Left lung (tissue), 10 donors: Measurements from ENCODE around the gene ASAH2B. TPM values are rescaled to one million over a fixed set of nuclear protein-coding genes. Genes with fewer than 3 reads are reported as not detected.
A peak's percentile ranks its signal among the peaks of the same experiment; 100 is the strongest.

ENCODE experiments used
- ATAC-seq: fragments of 200-7000 bp; cut with Tn5 transposase; one replicate; pipeline ENCODE4 v1.9.1; 2020; ENCODE audit warnings: moderate library complexity
- DNase-seq, 4 donors: peaks; one replicate each; pipeline ENCODE4 v3.0.0-alpha.2; 2013 to 2020
- H3K27ac ChIP-seq, 2 donors: fragments of 200-600 bp; sonication (generic) in 1 of 2; one replicate each; pipeline versions ENCODE4 v1.5.0 to v1.8.0; 2020 to 2021
- H3K27me3 ChIP-seq, 2 donors: fragments of 200-600 bp; sonication (generic) in 1 of 2; one replicate each; pipeline versions ENCODE4 v1.5.0 to v1.8.0; 2020 to 2021
- H3K36me3 ChIP-seq, 2 donors: fragments of 200-600 bp; sonication (generic) in 1 of 2; one replicate each; pipeline versions ENCODE4 v1.5.0 to v1.8.0; 2020 to 2021
- H3K4me1 ChIP-seq, 2 donors: fragments of 200-600 bp; one replicate each; pipeline ENCODE4 v1.8.0; 2021
- H3K4me3 ChIP-seq, 2 donors: fragments of 200-600 bp; sonication (generic) in 1 of 2; one replicate each; pipeline versions ENCODE4 v1.5.0 to v1.8.0; 2020 to 2021; ENCODE audit warnings: mild to moderate bottlenecking in 1 of 2
- H3K9me3 ChIP-seq, 2 donors: fragments of 200-600 bp; sonication (generic) in 1 of 2; one replicate each; pipeline versions ENCODE4 v1.5.0 to v1.8.0; 2020 to 2021
- CTCF ChIP-seq, 2 donors: fragments of 200-600 bp; sonication (generic) in 1 of 2; IDR thresholded peaks; one replicate each; pipeline versions ENCODE4 v1.5.0 to v1.8.0; 2021; ENCODE audit warnings: antibody characterized with exemption in 2 of 2
- intact Hi-C, 2 donors: fragments of 100-400 bp; cut with DNase I; formaldehyde crosslinking; loops; one replicate each; pipeline versions ENCODE4 v1.11.2 to v1.14.2; 2022
- polyA plus RNA-seq, 6 donors: library from polyadenylated mRNA; unstranded; fragments of 120-200 nt; gene quantifications; one replicate each; pipeline ENCODE4 v1.2.1, GENCODE V29; 2013; ENCODE audit not compliant: insufficient read length in 6 of 6
- total RNA-seq, 2 donors: library from RNA; stranded (reverse); fragmentation: NEBNext Ultra II Directional; extraction: Animal tissue kit (Norgen Biotek cat#: 25700); gene quantifications; one replicate each; pipeline ENCODE4 v1.2.1, GENCODE V29; 2021
- donor health status: DM: no; HTN: yes; CAD: no.
- donor health status: DM: no; HTN: no; CAD: no.

ASAH2B gene
- total and polyA plus RNA-seq, 8 donors: 4.0 to 12.7 (median 10.3) TPM

GRCh38 chr10:50799595-50799994 lies 59.9 kb downstream of the ASAH2B start:
- H3K36me3 ChIP-seq: no peaks in the 10 kb centered on the region
- no peaks in the 10 kb centered on the region for H3K9me3 ChIP-seq
- no peak for DNase-seq
- no peak for ATAC-seq
- intact Hi-C loops: no loop called here
- no peak overlapping the region for H3K27ac ChIP-seq
- H3K4me3 ChIP-seq: no peak overlapping the region
- no peaks in the 10 kb centered on the region for H3K4me1 ChIP-seq
- no peak for TF ChIP-seq CTCF (IDR thresholded peaks at IDR 0.05)
- no peaks in the 10 kb centered on the region for H3K27me3 ChIP-seq

DNA sequence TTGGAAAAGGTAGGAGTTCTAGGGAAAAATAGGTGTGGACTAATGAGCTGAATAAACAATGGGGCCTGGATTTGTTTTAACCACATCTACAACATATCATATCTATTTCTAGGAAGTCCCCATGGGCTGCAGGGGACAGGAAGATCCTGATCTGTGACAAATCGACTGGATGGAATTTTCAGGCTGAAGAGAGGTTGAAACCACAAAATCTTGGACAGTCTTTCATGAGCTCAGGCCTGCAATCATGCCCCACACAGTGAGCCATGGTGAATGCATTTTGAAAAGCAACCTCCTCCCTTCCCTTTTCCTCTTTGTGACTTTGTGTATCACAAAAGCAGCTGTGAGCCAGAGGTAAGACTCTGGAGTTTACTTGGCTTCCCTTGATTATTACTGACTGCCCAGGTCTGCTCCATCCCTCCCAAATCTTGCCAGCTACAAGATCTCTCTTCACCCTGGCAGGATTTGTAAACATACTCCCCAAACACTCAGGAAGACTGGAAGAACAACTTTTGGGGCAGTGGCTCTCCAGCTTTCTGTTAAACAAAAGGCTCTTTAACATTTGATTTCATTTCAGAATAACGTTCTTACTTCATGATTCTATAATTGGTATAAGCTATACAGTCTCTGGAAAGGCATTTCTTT lies 66.4 kb downstream of the ASAH2B start:
- TF ChIP-seq CTCF (IDR thresholded peaks at IDR 0.05): no peak
- ATAC-seq: peak; percentile 93

DNA sequence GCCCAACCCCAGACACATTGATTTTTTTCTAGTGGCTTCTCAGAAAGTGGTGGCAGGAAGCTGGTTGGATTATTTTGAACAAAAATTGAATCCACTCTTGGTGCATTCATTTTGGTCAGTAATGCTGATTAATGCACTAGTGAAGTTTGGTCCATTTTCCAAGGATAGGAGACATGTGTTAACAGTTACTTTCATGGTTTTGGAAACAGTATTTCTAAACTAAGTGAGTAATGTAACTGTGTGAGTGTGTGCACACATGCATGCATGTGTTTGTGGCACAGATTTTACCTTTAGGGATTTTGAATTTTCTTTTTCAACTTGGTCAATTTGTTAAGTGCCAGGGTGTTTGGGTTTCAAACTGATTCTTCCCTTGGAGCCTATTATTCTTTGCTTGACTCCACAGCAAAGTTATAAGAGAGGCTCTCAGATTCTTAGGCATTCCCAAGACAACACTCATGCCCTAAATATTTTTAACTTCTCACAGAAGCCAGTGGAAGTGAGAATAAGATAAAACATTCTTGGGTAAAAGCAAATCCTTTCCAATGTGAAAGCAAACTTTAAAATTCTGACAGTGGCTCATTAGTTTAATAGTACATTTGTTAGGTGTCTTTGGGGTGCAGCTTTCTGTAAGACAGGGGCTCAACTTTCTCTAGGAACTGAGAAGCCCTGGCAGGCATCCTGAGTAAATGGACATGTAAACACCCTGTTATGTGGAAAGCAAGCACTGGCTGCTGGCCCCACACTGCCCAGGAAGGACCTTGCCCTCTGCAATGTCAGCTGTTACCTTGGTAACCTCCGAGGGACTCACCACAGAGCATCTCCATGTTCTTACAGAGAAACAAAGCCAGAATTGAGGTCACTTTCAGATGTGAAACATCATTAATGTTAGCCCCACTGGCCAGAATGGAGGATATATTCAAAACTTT lies 68.4 kb downstream of the ASAH2B start:
- no peaks in the 10 kb centered on the region for H3K27me3 ChIP-seq
- H3K4me3 ChIP-seq: no peak overlapping the region
- intact Hi-C loops: no loop called here
- no peak for ATAC-seq
- DNase-seq: no peak
- no peaks in the 10 kb centered on the region for H3K4me1 ChIP-seq
- no peaks in the 10 kb centered on the region for H3K9me3 ChIP-seq
- H3K36me3 ChIP-seq: no peaks in the 10 kb centered on the region
- H3K27ac ChIP-seq: no peak overlapping the region
- no peak for TF ChIP-seq CTCF (IDR thresholded peaks at IDR 0.05)

More for the DNA sequence above, 66.4 kb downstream of the ASAH2B start:
- Histone ChIP-seq H3K27me3 (no peaks in the 10 kb centered on the region), H3K4me1 (no peaks in the 10 kb centered on the region), H3K4me3 (no peak overlapping the region), H3K36me3 (no peaks in the 10 kb centered on the region), H3K27ac (no peak overlapping the region), H3K9me3 (no peaks in the 10 kb centered on the region)
- DNase-seq: peak in 2 of 4 donors; percentile 13 to 66
- intact Hi-C loops: no loop called here

Other genes with a start within 250 kb of the ASAH2B start
- gene SGMS1, start 116.0 kb upstream of the ASAH2B start, total RNA-seq: 10 to 100 TPM; 47.0 to 54.0 TPM
- gene SGMS1, start 116.0 kb upstream of the ASAH2B start, polyA plus RNA-seq: 10 to 100 TPM; 51.9 to 58.1 (median 54.9) TPM
- gene A1CF, start 145.7 kb downstream of the ASAH2B start, total RNA-seq: not detected
- gene A1CF, start 145.7 kb downstream of the ASAH2B start, polyA plus RNA-seq: under 1 TPM; 0.08 to 0.23 (median 0.13) TPM